ENCODE results near the gene OPRL1. TPM values are rescaled to one million over a fixed set of nuclear protein-coding genes. Genes with fewer than 3 reads are reported as not detected.

Gene OPRL1
- total RNA-seq = 0.52 TPM

DNA sequence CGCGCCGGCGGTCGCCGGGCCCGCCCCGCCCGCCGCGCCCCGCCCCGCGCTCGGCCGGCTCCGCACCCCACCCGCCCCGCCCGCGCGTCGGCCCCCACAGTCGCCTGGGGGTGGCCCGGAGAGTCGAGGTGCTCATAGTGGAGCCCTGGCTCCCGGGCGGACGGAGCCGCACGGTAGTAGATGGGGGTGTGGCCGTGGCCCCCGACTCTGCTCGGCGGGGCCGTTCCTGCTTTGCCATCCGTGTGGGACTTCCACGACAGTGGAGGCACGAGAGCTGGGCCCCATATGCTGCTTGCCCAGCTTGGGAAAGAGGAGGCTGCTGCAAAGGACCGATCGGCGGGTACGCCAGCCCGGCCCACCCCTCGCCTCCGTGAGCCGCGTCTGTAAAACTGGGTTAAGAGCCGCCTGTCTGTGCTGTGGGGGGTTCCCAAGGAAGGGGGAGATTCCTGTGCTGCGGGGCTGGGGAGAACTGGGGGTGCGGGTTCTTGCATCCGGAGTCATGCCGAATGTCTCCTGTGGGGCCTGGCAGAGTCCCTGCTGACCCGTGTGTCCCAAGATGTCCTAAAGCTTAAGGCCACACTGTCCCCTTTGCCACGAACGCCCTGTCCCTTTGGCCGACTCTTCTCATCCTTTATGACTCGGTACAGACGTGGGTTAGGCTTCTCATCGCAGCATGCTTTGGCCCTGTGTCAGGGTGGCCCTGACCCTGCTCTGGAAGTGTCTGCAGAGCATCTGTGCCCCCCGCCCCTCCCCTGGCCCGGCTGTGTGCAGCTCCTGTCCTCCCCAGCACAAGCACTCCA lies at the start of gene OPRL1:
Gene OPRL1, plus strand, starts transcription at position 70 of the 800 bp plus-strand sequence. CDS start 12,639 bp downstream, outside the sequence.
- Histone ChIP-seq H3K9ac (ENCODE audit: low read depth in 1 of 3, low read length in 3 of 3) (peak within 1 kb of the TSS; percentile 61 to 76 (median 71)), H3K27me3 (ENCODE audit: control insufficient read depth in 3 of 3, insufficient read depth in 3 of 3, low read length in 3 of 3) (peaks cover 22 to 30% (median 28%) of the 10 kb centered on the region in 3 donors), H3K27ac (ENCODE audit: low read depth, low read length) (peak within 1 kb of the TSS; percentile 30), H3K36me3 (ENCODE audit: control insufficient read depth in 3 of 3, insufficient read depth in 3 of 3, low read length in 3 of 3) (no peaks in the 10 kb centered on the region), H3K4me1 (ENCODE audit: control insufficient read depth in 3 of 3, insufficient read depth in 3 of 3, low read length in 3 of 3) (peaks cover 18 to 36% (median 32%) of the 10 kb centered on the region in 3 donors), H3K9me3 (ENCODE audit: control insufficient read depth in 3 of 3, low read length in 3 of 3) (no peaks in the 10 kb centered on the region), H3K4me3 (ENCODE audit: low read length in 3 of 3) (peak within 1 kb of the TSS; percentile 61 to 71 (median 65))

DNA sequence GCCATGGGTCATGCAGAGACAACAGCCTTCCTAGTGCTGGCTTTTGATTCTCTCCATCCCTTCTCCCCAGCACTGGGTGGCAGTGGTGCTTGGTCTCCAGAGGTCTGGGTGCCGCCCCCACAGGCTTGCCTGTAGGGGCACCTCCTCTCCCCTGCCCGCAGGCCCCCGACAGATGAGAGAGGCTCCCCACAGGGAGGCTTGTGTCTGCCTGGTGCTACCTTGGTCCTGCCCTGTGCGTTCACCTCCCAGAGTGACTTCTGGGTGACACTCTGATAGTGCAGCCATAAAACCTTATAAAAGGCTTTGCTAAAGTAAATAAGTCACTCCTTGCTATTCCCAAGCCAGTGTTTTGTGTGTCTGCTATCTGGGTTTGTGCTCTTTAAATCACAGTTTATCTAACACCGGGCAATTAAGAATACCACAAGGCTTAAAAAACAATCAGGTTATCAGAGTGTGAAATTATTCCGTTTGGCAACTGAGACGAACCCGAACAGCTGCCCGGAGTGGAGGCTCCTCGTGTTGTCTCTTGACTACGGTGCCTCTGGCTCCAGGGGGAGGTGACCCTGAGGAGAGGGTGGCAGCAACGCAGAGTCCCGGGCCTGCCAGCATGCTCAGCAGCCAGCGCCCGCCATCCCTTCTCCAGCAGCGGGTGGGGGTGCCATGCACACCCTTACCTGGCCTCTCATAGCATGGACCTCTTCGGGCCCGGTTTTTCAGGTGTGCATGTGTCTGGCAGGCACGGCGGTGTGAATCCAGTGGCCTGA lies 49.3 kb upstream of the OPRL1 start:
- Histone ChIP-seq H3K36me3 (ENCODE audit: control insufficient read depth in 3 of 3, insufficient read depth in 3 of 3, low read length in 3 of 3) (peaks cover 70 to 77% (median 73%) of the 10 kb centered on the region in 3 donors), H3K27ac (ENCODE audit: low read depth, low read length) (no peak overlapping the region), H3K9me3 (ENCODE audit: control insufficient read depth in 3 of 3, low read length in 3 of 3) (no peaks in the 10 kb centered on the region), H3K4me3 (ENCODE audit: low read length in 3 of 3) (no peak overlapping the region), H3K9ac (ENCODE audit: low read depth in 1 of 3, low read length in 3 of 3) (no peak overlapping the region), H3K4me1 (ENCODE audit: control insufficient read depth in 3 of 3, insufficient read depth in 3 of 3, low read length in 3 of 3) (peaks cover 0 to 3% (median 0%) of the 10 kb centered on the region in 3 donors), H3K27me3 (ENCODE audit: control insufficient read depth in 3 of 3, insufficient read depth in 3 of 3, low read length in 3 of 3) (peaks cover 0 to 3% (median 0%) of the 10 kb centered on the region in 3 donors)

DNA sequence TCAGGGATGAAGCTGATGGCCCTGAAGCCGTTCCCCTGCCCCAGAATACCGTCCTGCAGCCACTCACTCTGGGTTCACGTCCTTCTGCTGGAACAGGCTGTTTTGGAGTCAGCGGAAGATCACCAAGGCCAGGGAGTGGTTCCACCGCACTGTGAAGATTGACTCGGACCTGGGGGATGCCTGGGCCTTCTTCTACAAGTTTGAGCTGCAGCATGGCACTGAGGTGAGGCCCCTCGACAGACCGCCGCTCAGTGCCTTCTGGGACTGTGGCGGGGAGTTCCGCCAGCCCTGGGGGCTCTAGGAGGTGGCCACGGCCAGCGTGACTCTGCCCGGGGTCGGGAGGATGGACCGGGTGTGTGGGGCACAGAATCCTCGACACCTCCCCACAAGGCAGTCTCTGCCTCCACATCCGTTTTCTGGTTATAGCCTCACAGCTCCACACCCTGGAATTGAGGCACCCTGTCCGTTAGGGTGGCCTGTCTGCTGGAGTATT lies 48.0 kb upstream of the OPRL1 start:
- peaks cover 61 to 65% (median 63%) of the 10 kb centered on the region in 3 donors for H3K36me3 ChIP-seq (ENCODE audit: control insufficient read depth in 3 of 3, insufficient read depth in 3 of 3, low read length in 3 of 3)

DNA sequence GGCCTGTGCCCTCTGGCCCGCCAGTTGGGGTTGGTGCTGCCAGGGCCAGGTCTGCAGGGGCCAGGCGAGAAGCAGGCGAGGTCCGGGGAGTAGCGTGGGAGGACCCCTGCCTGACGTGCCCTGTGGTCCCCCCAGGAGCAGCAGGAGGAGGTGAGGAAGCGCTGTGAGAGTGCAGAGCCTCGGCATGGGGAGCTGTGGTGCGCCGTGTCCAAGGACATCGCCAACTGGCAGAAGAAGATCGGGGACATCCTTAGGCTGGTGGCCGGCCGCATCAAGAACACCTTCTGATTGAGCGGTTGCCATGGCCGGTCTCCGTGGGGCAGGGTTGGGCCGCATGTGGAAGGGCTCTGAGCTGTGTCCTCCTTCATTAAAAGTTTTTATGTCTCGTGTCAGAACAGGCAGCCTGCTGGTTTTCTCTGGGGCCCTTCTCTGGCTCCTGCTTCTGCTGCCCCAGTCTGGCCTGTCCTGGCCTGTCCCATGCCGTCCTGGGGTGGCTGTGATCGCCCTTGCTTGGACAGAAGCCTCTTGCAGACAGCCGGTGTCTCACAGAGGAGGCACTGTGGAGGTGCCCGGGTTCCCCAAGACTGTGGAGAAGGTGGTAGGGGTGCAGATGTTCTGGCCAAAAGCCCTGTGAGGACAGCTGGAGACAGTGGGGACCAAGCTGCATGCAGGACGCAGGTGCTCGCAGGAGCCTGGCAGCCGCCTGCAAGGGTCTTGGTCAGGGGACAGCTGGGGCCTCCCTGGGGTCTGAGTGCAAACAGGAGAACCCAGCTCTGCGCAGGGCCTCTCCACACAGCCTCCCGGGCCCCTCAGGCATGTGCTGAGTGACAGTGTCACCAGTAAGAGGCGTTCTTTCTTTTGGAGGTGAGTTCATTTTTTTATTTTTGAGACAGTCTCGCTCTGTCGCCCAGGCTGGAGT lies 46.9 kb upstream of the OPRL1 start:
- Histone ChIP-seq H3K27me3 (ENCODE audit: control insufficient read depth in 3 of 3, insufficient read depth in 3 of 3, low read length in 3 of 3) (peaks cover 18 to 23% (median 20%) of the 10 kb centered on the region in 3 donors), H3K36me3 (ENCODE audit: control insufficient read depth in 3 of 3, insufficient read depth in 3 of 3, low read length in 3 of 3) (peaks cover 50 to 54% (median 52%) of the 10 kb centered on the region in 3 donors), H3K9me3 (ENCODE audit: control insufficient read depth in 3 of 3, low read length in 3 of 3) (no peaks in the 10 kb centered on the region), H3K4me3 (ENCODE audit: low read length in 3 of 3) (no peak overlapping the region), H3K27ac (ENCODE audit: low read depth, low read length) (no peak overlapping the region), H3K4me1 (ENCODE audit: control insufficient read depth in 3 of 3, insufficient read depth in 3 of 3, low read length in 3 of 3) (peaks cover 0 to 4% (median 0%) of the 10 kb centered on the region in 3 donors), H3K9ac (ENCODE audit: low read depth in 1 of 3, low read length in 3 of 3) (no peak overlapping the region)

More for the DNA sequence above, 48.0 kb upstream of the OPRL1 start:
- Histone ChIP-seq H3K4me1 (ENCODE audit: control insufficient read depth in 3 of 3, insufficient read depth in 3 of 3, low read length in 3 of 3) (peaks cover 0 to 3% (median 0%) of the 10 kb centered on the region in 3 donors), H3K4me3 (ENCODE audit: low read length in 3 of 3) (no peak overlapping the region), H3K27ac (ENCODE audit: low read depth, low read length) (no peak overlapping the region), H3K9ac (ENCODE audit: low read depth in 1 of 3, low read length in 3 of 3) (no peak overlapping the region), H3K27me3 (ENCODE audit: control insufficient read depth in 3 of 3, insufficient read depth in 3 of 3, low read length in 3 of 3) (peaks cover 7 to 12% (median 11%) of the 10 kb centered on the region in 3 donors), H3K9me3 (ENCODE audit: control insufficient read depth in 3 of 3, low read length in 3 of 3) (no peaks in the 10 kb centered on the region)

DNA sequence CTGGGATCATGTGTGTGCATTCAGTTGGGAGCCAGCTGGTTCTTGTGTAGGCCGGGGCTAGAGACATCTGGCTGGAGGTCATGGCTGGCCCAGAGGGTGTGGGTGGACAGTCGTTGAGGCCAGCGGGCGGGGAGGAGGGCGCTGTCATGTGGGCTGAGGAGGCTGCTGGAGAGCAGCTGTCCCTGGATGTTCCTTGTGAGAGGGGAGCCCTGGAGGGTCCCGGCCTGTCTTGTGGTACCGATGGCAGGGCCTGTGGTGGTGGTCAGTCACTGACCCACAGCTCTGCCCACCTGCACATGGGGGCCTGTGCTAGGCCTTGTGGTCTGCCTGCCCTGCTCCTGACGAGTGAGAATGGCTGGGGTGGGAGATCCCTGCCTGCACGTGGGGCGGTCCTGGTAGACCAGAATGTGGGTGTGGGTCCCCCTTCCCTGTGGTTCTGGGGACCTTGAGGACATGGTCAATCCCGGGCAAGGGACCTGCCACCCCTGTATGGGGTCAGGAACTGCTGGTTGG lies 45.8 kb upstream of the OPRL1 start:
- Histone ChIP-seq H3K4me1 (ENCODE audit: control insufficient read depth in 3 of 3, insufficient read depth in 3 of 3, low read length in 3 of 3) (peaks cover 0 to 11% (median 4%) of the 10 kb centered on the region in 3 donors), H3K4me3 (ENCODE audit: low read length in 3 of 3) (no peak overlapping the region), H3K27me3 (ENCODE audit: control insufficient read depth in 3 of 3, insufficient read depth in 3 of 3, low read length in 3 of 3) (peaks cover 25 to 31% (median 27%) of the 10 kb centered on the region in 3 donors), H3K9ac (ENCODE audit: low read depth in 1 of 3, low read length in 3 of 3) (peak overlapping the region in 1 of 3 donors; percentile 45), H3K27ac (ENCODE audit: low read depth, low read length) (no peak overlapping the region), H3K36me3 (ENCODE audit: control insufficient read depth in 3 of 3, insufficient read depth in 3 of 3, low read length in 3 of 3) (peaks cover 43 to 44% (median 43%) of the 10 kb centered on the region in 3 donors), H3K9me3 (ENCODE audit: control insufficient read depth in 3 of 3, low read length in 3 of 3) (no peaks in the 10 kb centered on the region)

DNA sequence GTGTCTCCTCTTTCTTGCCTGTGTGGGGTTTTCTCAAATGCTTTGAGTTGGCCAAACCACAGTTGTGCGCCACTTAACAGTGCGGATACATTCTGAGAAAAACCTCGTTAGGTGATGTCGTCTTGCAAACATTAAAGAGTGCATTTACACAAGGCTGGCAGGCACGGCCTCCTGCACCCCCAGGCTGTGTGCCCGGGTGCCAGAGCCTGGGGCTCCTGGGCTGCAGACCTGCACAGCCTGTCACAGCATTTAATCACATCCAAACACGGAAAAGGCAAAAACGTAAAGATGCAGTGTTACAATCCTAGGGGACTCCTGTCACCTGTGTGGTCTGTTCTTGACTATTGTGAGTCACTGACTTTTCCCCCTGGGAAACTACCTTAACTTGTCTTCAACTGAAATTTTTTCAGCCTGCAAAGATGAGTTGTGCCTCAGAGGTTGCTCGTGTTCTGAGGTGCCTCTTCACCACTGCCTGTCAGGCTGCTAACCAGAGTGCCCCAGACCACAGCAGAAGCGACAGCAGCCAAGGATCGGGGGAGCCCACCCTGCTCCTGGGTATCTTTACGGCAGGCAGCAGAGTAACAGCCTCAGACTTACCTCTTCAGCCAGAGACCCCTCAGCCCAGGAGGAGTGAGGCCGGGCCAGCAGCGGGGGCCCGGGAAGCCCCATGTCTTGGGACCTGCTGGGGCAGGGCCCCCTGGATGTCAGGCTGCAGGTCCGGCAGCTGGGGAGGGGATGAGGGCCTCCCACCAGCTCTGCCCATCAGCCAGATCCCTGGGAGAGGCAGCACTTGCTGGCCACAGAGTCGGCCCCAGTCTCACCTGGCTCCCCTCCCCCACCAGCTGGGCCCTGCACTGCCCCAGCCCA lies 44.6 kb upstream of the OPRL1 start:
- no peak overlapping the region for H3K9ac ChIP-seq (ENCODE audit: low read depth in 1 of 3, low read length in 3 of 3)
- peaks cover 36 to 44% (median 39%) of the 10 kb centered on the region in 3 donors for H3K27me3 ChIP-seq (ENCODE audit: control insufficient read depth in 3 of 3, insufficient read depth in 3 of 3, low read length in 3 of 3)
- no peak overlapping the region for H3K27ac ChIP-seq (ENCODE audit: low read depth, low read length)
- H3K4me3 ChIP-seq (ENCODE audit: low read length in 3 of 3) = no peak overlapping the region
- peaks cover 0 to 21% (median 16%) of the 10 kb centered on the region in 3 donors for H3K4me1 ChIP-seq (ENCODE audit: control insufficient read depth in 3 of 3, insufficient read depth in 3 of 3, low read length in 3 of 3)
- H3K9me3 ChIP-seq (ENCODE audit: control insufficient read depth in 3 of 3, low read length in 3 of 3) = no peaks in the 10 kb centered on the region
- H3K36me3 ChIP-seq (ENCODE audit: control insufficient read depth in 3 of 3, insufficient read depth in 3 of 3, low read length in 3 of 3) = peaks cover 30 to 32% (median 31%) of the 10 kb centered on the region in 3 donors

DNA sequence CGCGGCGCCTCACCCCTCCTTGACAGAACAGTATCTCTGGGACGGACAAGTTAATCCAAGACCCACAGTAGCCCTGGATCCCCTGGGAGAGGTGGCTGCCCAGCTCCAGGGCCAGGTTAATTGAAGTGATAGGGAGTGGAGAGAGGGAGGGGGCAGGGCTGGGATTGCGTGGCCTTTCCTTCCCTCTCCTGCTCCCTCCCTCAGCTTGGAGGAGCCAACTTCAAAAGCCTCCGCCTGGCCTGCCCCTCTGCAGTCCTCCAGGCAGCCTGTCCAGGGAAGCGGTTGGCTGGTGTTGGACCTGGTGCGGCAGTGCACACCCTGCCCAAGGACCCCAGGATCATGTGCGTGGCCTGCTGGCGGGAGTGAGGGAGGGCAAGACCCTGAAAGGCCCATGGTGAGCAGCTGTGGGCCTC lies 43.9 kb upstream of the OPRL1 start, which contains the start of gene C20orf204:
Gene C20orf204, plus strand, starts transcription at position 250 of the 413 bp plus-strand sequence. Its CDS starts 142 bp downstream, at position 392.
- H3K27ac ChIP-seq (ENCODE audit: low read depth, low read length) = no peak within 1 kb of the TSS
- H3K9me3 ChIP-seq (ENCODE audit: control insufficient read depth in 3 of 3, low read length in 3 of 3) = no peaks in the 10 kb centered on the region
- peak within 1 kb of the TSS in 1 of 3 donors; percentile 25 for H3K9ac ChIP-seq (ENCODE audit: low read depth in 1 of 3, low read length in 3 of 3)
- H3K4me3 ChIP-seq (ENCODE audit: low read length in 3 of 3) = no peak within 1 kb of the TSS
- peaks cover 2 to 28% (median 22%) of the 10 kb centered on the region in 3 donors for H3K4me1 ChIP-seq (ENCODE audit: control insufficient read depth in 3 of 3, insufficient read depth in 3 of 3, low read length in 3 of 3)
- H3K27me3 ChIP-seq (ENCODE audit: control insufficient read depth in 3 of 3, insufficient read depth in 3 of 3, low read length in 3 of 3) = peaks cover 43 to 50% (median 46%) of the 10 kb centered on the region in 3 donors
- peaks cover 24 to 25% (median 25%) of the 10 kb centered on the region in 3 donors for H3K36me3 ChIP-seq (ENCODE audit: control insufficient read depth in 3 of 3, insufficient read depth in 3 of 3, low read length in 3 of 3)

DNA sequence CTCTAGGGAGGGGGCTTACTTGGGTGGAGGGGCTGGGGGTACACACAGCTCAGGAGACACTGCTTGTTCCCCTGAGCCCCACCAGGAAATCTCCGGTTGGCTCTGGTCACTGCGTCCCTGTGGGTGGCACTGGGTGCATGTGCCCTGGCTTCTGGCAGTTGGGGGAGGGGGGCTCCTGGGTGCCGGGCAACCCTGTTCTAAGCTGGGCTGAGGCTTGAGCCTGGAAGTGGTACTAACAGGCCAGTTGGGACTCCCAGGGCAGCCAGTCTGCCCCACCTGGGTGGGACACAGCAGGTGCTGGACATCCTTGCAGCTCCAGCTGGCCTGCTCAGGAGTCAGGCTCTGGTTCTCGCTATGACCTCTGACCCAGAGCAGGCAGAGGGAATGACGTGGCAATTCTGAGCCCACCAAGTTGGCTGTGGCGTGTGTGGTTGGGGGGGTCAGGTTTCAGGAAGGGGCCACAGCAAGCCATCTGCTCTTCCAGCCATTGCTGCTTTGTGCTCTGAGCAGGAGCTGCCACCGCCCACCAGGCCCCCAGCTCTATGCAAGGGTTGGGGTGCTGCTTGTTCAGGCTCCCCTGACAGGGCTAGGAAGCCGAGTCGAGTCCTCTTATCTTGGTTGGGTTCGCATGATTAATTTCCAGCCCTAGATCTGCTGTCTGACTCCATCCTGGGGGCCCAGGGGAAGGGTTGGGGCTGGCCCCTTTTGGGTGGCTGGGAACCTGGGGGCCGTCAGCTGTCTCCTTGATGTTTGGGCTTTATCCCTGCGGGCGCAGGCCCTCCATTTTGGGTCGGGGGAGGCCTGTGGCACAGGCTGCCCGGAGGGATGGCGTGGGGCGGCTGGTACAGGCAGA lies 43.3 kb upstream of the OPRL1 start:
- Histone ChIP-seq H3K9me3 (ENCODE audit: control insufficient read depth in 3 of 3, low read length in 3 of 3) (no peaks in the 10 kb centered on the region), H3K27ac (ENCODE audit: low read depth, low read length) (no peak overlapping the region), H3K36me3 (ENCODE audit: control insufficient read depth in 3 of 3, insufficient read depth in 3 of 3, low read length in 3 of 3) (peaks cover 21 to 24% (median 21%) of the 10 kb centered on the region in 3 donors), H3K9ac (ENCODE audit: low read depth in 1 of 3, low read length in 3 of 3) (peak overlapping the region in 1 of 3 donors; percentile 25), H3K27me3 (ENCODE audit: control insufficient read depth in 3 of 3, insufficient read depth in 3 of 3, low read length in 3 of 3) (peaks cover 49 to 57% (median 52%) of the 10 kb centered on the region in 3 donors), H3K4me3 (ENCODE audit: low read length in 3 of 3) (no peak overlapping the region), H3K4me1 (ENCODE audit: control insufficient read depth in 3 of 3, insufficient read depth in 3 of 3, low read length in 3 of 3) (peaks cover 6 to 32% (median 28%) of the 10 kb centered on the region in 3 donors)

Measured in skeletal muscle tissue (tissue), 4 donors.